Esophagus muscularis mucosa (tissue), 4 donors: Measurements from ENCODE around the gene JARID2.

ENCODE experiments used
- CTCF ChIP-seq, 3 experiments: fragments of 200-600 bp in 2 of 3; fragments of 450-650 bp in 1 of 3; sonication (generic) in 2 of 3; IDR thresholded peaks; one replicate each; pipeline ENCODE4 v1.5.1; 2017 to 2019; ENCODE audit warnings: antibody characterized with exemption in 3 of 3, mild to moderate bottlenecking in 2 of 3, moderate library complexity in 1 of 3
- EP300 ChIP-seq: sonication (generic); formaldehyde crosslinking; IDR thresholded peaks from one replicate; pipeline ENCODE4 v1.6.1; 2017; ENCODE audit warnings: antibody characterized with exemption
- POLR2A ChIP-seq: fragments of 450-650 bp; IDR thresholded peaks from one replicate; pipeline ENCODE4 v1.6.1; 2017; ENCODE audit warnings: antibody characterized with exemption, moderate library complexity, mild to moderate bottlenecking, low read depth
- POLR2AphosphoS5 ChIP-seq, 2 donors: sonication (generic); formaldehyde crosslinking; IDR thresholded peaks; one replicate each; pipeline ENCODE4 v1.6.1; 2017; ENCODE audit warnings: antibody characterized with exemption in 2 of 2

DNA sequence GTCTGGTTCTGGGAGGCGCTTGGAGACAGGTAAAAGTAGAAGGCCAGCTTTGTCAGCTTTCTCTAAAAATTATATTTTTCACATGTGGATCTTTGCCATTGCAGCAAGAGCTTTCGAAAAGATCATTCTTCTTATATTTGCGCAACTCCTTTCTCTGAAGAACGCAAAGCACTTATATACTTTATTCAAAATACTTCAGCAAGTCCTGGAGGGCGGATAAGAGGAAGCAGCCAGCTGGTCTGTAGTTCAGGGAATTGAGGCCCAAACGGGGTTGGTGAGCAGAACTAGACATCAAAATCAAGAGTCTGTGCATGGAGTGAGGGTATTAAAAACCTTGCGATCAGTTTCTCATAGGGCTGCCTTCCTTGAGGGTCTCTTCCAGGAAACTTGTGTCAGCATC lies 234.7 kb downstream of the JARID2 start:
- TF ChIP-seq POLR2AphosphoS5 (IDR thresholded peaks at IDR 0.05): no peak
- TF ChIP-seq POLR2A: no peak
- TF ChIP-seq CTCF (IDR thresholded peaks at IDR 0.05): no peak
- no peak for TF ChIP-seq EP300
